ENCODE results near the gene USH2A.

USH2A gene

GRCh38 chr1:215793180-215793579, 630.1 kb downstream of the USH2A start:
- DNase-seq: peak in 1 of 58 donors; percentile 2

GRCh38 chr1:215792446-215792845, 630.8 kb downstream of the USH2A start:
- DNase-seq: no peak

- DNase-seq: no peak
Measured at GRCh38 chr1:215789981-215790380, 633.3 kb downstream of the USH2A start.

- DNase-seq: no peak
Measured at GRCh38 chr1:215786997-215787396, 636.3 kb downstream of the USH2A start.

- DNase-seq: no peak
Measured at GRCh38 chr1:215780641-215781040, 642.6 kb downstream of the USH2A start.

- no peak for DNase-seq
Measured at GRCh38 chr1:215780139-215780538, 643.1 kb downstream of the USH2A start.

GRCh38 chr1:215779729-215780128, 643.5 kb downstream of the USH2A start:
- no peak for DNase-seq

- DNase-seq: no peak
Measured at GRCh38 chr1:215777370-215777925, 645.8 kb downstream of the USH2A start.

GRCh38 chr1:215776336-215776735, 646.9 kb downstream of the USH2A start:
- no peak for DNase-seq

GRCh38 chr1:215772151-215772550, 651.1 kb downstream of the USH2A start:
- no peak for DNase-seq

- DNase-seq: no peak
Measured at GRCh38 chr1:215768303-215768702, 654.9 kb downstream of the USH2A start.

- no peak for DNase-seq
Measured at GRCh38 chr1:215767761-215768160, 655.5 kb downstream of the USH2A start.

GRCh38 chr1:215766521-215766920, 656.7 kb downstream of the USH2A start:
- no peak for DNase-seq

GRCh38 chr1:215765833-215766232, 657.4 kb downstream of the USH2A start:
- no peak for DNase-seq

GRCh38 chr1:215761446-215761845, 661.8 kb downstream of the USH2A start:
- DNase-seq: no peak

GRCh38 chr1:215754112-215754511, 669.1 kb downstream of the USH2A start:
- no peak for DNase-seq

GRCh38 chr1:215749414-215749813, 673.8 kb downstream of the USH2A start:
- DNase-seq: no peak

GRCh38 chr1:215748431-215748830, 674.8 kb downstream of the USH2A start:
- no peak for DNase-seq

- no peak for DNase-seq
Measured at GRCh38 chr1:215744419-215744818, 678.8 kb downstream of the USH2A start.

GRCh38 chr1:215739025-215739424, 684.2 kb downstream of the USH2A start:
- DNase-seq: no peak

- no peak for DNase-seq
Measured at GRCh38 chr1:215731699-215732098, 691.5 kb downstream of the USH2A start.

GRCh38 chr1:215730600-215730999, 692.6 kb downstream of the USH2A start:
- no peak for DNase-seq

- no peak for DNase-seq
Measured at GRCh38 chr1:215728169-215728568, 695.1 kb downstream of the USH2A start.

- DNase-seq: no peak
Measured at GRCh38 chr1:215720126-215720525, 703.1 kb downstream of the USH2A start.

Measured in anterior cingulate cortex (tissue), 58 donors.